Karpas-422 (cell line): ENCODE measurements around the gene SLC16A7. TPM values are rescaled to one million over a fixed set of nuclear protein-coding genes. Genes with fewer than 3 reads are reported as not detected.

Experiments used
- DNase-seq: peaks from one replicate; pipeline ENCODE4 v3.0.0-alpha.2; 2015
- H2AFZ ChIP-seq: fragments of 200-600 bp; sonication (generic); 2 replicates; pipeline ENCODE4 v1.6.1; 2014; ENCODE audit warnings: antibody characterized with exemption, low read length, mixed read lengths
- H3K27ac ChIP-seq: fragments of 200-600 bp; sonication (generic); 2 replicates; pipeline ENCODE4 v1.5.1; 2014; ENCODE audit warnings: mild to moderate bottlenecking, low read length, moderate library complexity
- H3K27me3 ChIP-seq: fragments of 200-600 bp; sonication (generic); 2 replicates; pipeline ENCODE4 v1.6.1; 2014; ENCODE audit warnings: low read length, mixed read lengths
- H3K36me3 ChIP-seq: fragments of 200-600 bp; sonication (generic); 2 replicates; pipeline ENCODE4 v1.6.1; 2014; ENCODE audit warnings: low read length, mixed read lengths; ENCODE audit not compliant: insufficient read depth
- H3K4me1 ChIP-seq: fragments of 200-600 bp; sonication (generic); 2 replicates; pipeline ENCODE4 v1.6.1; 2014; ENCODE audit warnings: mild to moderate bottlenecking, low read length, mixed read lengths
- H3K4me2 ChIP-seq: fragments of 200-600 bp; sonication (generic); 2 replicates; pipeline ENCODE4 v1.6.1; 2014; ENCODE audit warnings: low read length, low read depth, mild to moderate bottlenecking; ENCODE audit not compliant: poor library complexity, severe bottlenecking
- H3K4me3 ChIP-seq: fragments of 200-600 bp; sonication (generic); 2 replicates; pipeline ENCODE4 v1.5.1; 2014; ENCODE audit warnings: mild to moderate bottlenecking, antibody characterized with exemption, low read length, mixed read lengths
- H3K79me2 ChIP-seq: fragments of 200-600 bp; sonication (generic); 2 replicates; pipeline ENCODE4 v1.6.1; 2014; ENCODE audit warnings: mild to moderate bottlenecking, low read length, mixed read lengths
- H3K9ac ChIP-seq: fragments of 200-600 bp; sonication (generic); 2 replicates; pipeline ENCODE4 v1.6.0; 2014; ENCODE audit warnings: low read length
- H3K9me2 ChIP-seq: fragments of 200-600 bp; sonication (generic), shearing (Covaris generic); replicated peaks from 2 replicates; pipeline ENCODE4 v1.6.0; 2014; ENCODE audit warnings: mild to moderate bottlenecking, low read length, moderate library complexity; ENCODE audit not compliant: insufficient read depth
- H3K9me3 ChIP-seq: fragments of 300-700, 200-600 bp; sonication (generic); 2 replicates; pipeline ENCODE4 v1.6.1; 2014; ENCODE audit warnings: low read length, mixed read lengths
- H4K20me1 ChIP-seq: fragments of 200-600 bp; sonication (generic); 2 replicates; pipeline ENCODE4 v1.6.1; 2014; ENCODE audit warnings: mild to moderate bottlenecking, antibody characterized with exemption, low read length, low read depth; ENCODE audit not compliant: insufficient read depth
- total RNA-seq: library from RNA; depleted of rRNA; stranded (reverse); fragments of >200 nt; shearing (Covaris generic); gene quantifications from 2 replicates; pipeline ENCODE4 v1.2.3, GENCODE V29; 2014; ENCODE audit warnings: low replicate concordance

The SLC16A7 gene
- total RNA-seq, 1 experiment from 2014 or later: 63.6 TPM

- H3K27ac ChIP-seq: no peak overlapping the region
- no peaks in the 10 kb centered on the region for H4K20me1 ChIP-seq
- peaks cover 14% of the 10 kb centered on the region for H3K9me3 ChIP-seq
- H3K4me2 ChIP-seq: no peak overlapping the region
- H3K79me2 ChIP-seq: peaks cover 76% of the 10 kb centered on the region
- no peak for DNase-seq
- H3K4me3 ChIP-seq: no peak overlapping the region
- peaks cover 26% of the 10 kb centered on the region for H3K36me3 ChIP-seq
- no peak overlapping the region for H3K9ac ChIP-seq
- H3K4me1 ChIP-seq: peaks cover 4% of the 10 kb centered on the region; the same call in 1 of the 2 replicates
- H3K27me3 ChIP-seq: no peaks in the 10 kb centered on the region
- H3K9me2 ChIP-seq: no peaks in the 10 kb centered on the region
- no peak overlapping the region for H2AFZ ChIP-seq
Observed at GRCh38 chr12:59646636-59647035, 50.8 kb downstream of the SLC16A7 start.

- H2AFZ ChIP-seq: no peak overlapping the region
- H3K4me3 ChIP-seq: no peak overlapping the region
Observed at GRCh38 chr12:59649203-59649602, 53.4 kb downstream of the SLC16A7 start.

GRCh38 chr12:59650588-59651228 is 54.9 kb downstream of the SLC16A7 start:
- H3K9me2 ChIP-seq: no peaks in the 10 kb centered on the region
- no peaks in the 10 kb centered on the region; the same call in 1 of the 2 replicates for H3K9me3 ChIP-seq
- H2AFZ ChIP-seq: no peak overlapping the region
- no peaks in the 10 kb centered on the region for H3K36me3 ChIP-seq
- H3K4me1 ChIP-seq: peaks cover 4% of the 10 kb centered on the region; the same call in 1 of the 2 replicates
- H3K27ac ChIP-seq: no peak overlapping the region
- no peak overlapping the region for H3K4me3 ChIP-seq
- no peaks in the 10 kb centered on the region for H3K27me3 ChIP-seq
- H3K79me2 ChIP-seq: peaks cover 64% of the 10 kb centered on the region
- H4K20me1 ChIP-seq: no peaks in the 10 kb centered on the region
- no peak for DNase-seq
- no peak overlapping the region for H3K9ac ChIP-seq
- no peak overlapping the region for H3K4me2 ChIP-seq

More at GRCh38 chr12:59649203-59649602, 53.4 kb downstream of the SLC16A7 start:
- peaks cover 8% of the 10 kb centered on the region for H3K9me3 ChIP-seq
- DNase-seq: no peak
- peaks cover 70% of the 10 kb centered on the region for H3K79me2 ChIP-seq
- no peaks in the 10 kb centered on the region for H4K20me1 ChIP-seq
- no peak overlapping the region for H3K9ac ChIP-seq
- H3K36me3 ChIP-seq: peaks cover 7% of the 10 kb centered on the region; the same call in 1 of the 2 replicates
- no peaks in the 10 kb centered on the region for H3K9me2 ChIP-seq
- no peak overlapping the region for H3K4me2 ChIP-seq
- H3K4me1 ChIP-seq: peaks cover 4% of the 10 kb centered on the region; the same call in 1 of the 2 replicates
- H3K27me3 ChIP-seq: no peaks in the 10 kb centered on the region
- no peak overlapping the region for H3K27ac ChIP-seq

GRCh38 chr12:59651229-59651920 is 55.5 kb downstream of the SLC16A7 start:
- Histone ChIP-seq H4K20me1 (no peaks in the 10 kb centered on the region), H3K4me1 (peaks cover 4% of the 10 kb centered on the region; the same call in 1 of the 2 replicates), H3K9ac (no peak overlapping the region), H3K36me3 (no peaks in the 10 kb centered on the region), H3K4me2 (no peak overlapping the region), H3K27ac (no peak overlapping the region), H3K9me3 (no peaks in the 10 kb centered on the region), H2AFZ (no peak overlapping the region), H3K27me3 (no peaks in the 10 kb centered on the region), H3K9me2 (no peaks in the 10 kb centered on the region), H3K4me3 (no peak overlapping the region), H3K79me2 (peaks cover 64% of the 10 kb centered on the region)
- DNase-seq: no peak

- Histone ChIP-seq H3K9me2 (no peaks in the 10 kb centered on the region), H3K27me3 (no peaks in the 10 kb centered on the region)
Observed at GRCh38 chr12:59652130-59652529, 56.3 kb downstream of the SLC16A7 start.

GRCh38 chr12:59654061-59654460 is 58.2 kb downstream of the SLC16A7 start:
- no peak overlapping the region for H3K4me3 ChIP-seq
- no peak for DNase-seq
- H3K4me1 ChIP-seq: peaks cover 4% of the 10 kb centered on the region; the same call in 1 of the 2 replicates
- no peak overlapping the region for H3K4me2 ChIP-seq
- H2AFZ ChIP-seq: no peak overlapping the region
- H3K9me2 ChIP-seq: no peaks in the 10 kb centered on the region
- no peaks in the 10 kb centered on the region for H3K36me3 ChIP-seq
- H3K27ac ChIP-seq: no peak overlapping the region
- no peaks in the 10 kb centered on the region for H3K27me3 ChIP-seq
- H4K20me1 ChIP-seq: no peaks in the 10 kb centered on the region
- H3K9ac ChIP-seq: no peak overlapping the region
- peaks cover 77% of the 10 kb centered on the region for H3K79me2 ChIP-seq
- H3K9me3 ChIP-seq: no peaks in the 10 kb centered on the region

More at GRCh38 chr12:59652130-59652529, 56.3 kb downstream of the SLC16A7 start:
- DNase-seq: no peak
- Histone ChIP-seq H3K9ac (no peak overlapping the region), H3K27ac (no peak overlapping the region), H3K36me3 (no peaks in the 10 kb centered on the region), H3K9me3 (no peaks in the 10 kb centered on the region), H3K4me3 (no peak overlapping the region), H3K4me2 (no peak overlapping the region), H3K4me1 (peaks cover 4% of the 10 kb centered on the region; the same call in 1 of the 2 replicates), H3K79me2 (peaks cover 70% of the 10 kb centered on the region), H2AFZ (no peak overlapping the region), H4K20me1 (no peaks in the 10 kb centered on the region)

GRCh38 chr12:59657266-59657665 is 61.4 kb downstream of the SLC16A7 start:
- Histone ChIP-seq H3K4me3 (no peak overlapping the region), H3K79me2 (peaks cover 85% of the 10 kb centered on the region), H3K27ac (no peak overlapping the region), H3K9me3 (no peaks in the 10 kb centered on the region), H3K4me1 (no peaks in the 10 kb centered on the region), H2AFZ (no peak overlapping the region), H3K27me3 (no peaks in the 10 kb centered on the region), H3K4me2 (no peak overlapping the region), H3K9me2 (no peaks in the 10 kb centered on the region), H4K20me1 (no peaks in the 10 kb centered on the region), H3K9ac (no peak overlapping the region), H3K36me3 (no peaks in the 10 kb centered on the region)
- no peak for DNase-seq

GRCh38 chr12:59657711-59658110 is 61.9 kb downstream of the SLC16A7 start:
- no peak overlapping the region for H3K27ac ChIP-seq
- no peaks in the 10 kb centered on the region for H3K9me2 ChIP-seq
- H3K9ac ChIP-seq: no peak overlapping the region
- H3K4me3 ChIP-seq: no peak overlapping the region
- H3K4me1 ChIP-seq: no peaks in the 10 kb centered on the region; the same call in 1 of the 2 replicates
- H2AFZ ChIP-seq: no peak overlapping the region
- H3K27me3 ChIP-seq: no peaks in the 10 kb centered on the region
- H3K79me2 ChIP-seq: peaks cover 85% of the 10 kb centered on the region
- H4K20me1 ChIP-seq: no peaks in the 10 kb centered on the region
- no peaks in the 10 kb centered on the region for H3K36me3 ChIP-seq
- no peak for DNase-seq
- no peak overlapping the region for H3K4me2 ChIP-seq
- H3K9me3 ChIP-seq: no peaks in the 10 kb centered on the region
